Fibroblast of skin of left biceps (primary cell): Measurements from ENCODE around the gene ZSCAN12.
"Not testable (repeated sequence)": the region's sequence is repeated elsewhere in the genome, so short reads cannot be mapped to it uniquely, and the experiment has no call there.

Source experiments
- DNase-seq, 2 experiments: peaks; one replicate each; pipeline ENCODE4 v3.0.0-alpha.2; 2013; ENCODE audit warnings: low read depth in 2 of 2

Gene ZSCAN12

GRCh38 chr6:28393912-28394662 lies 5.5 kb downstream of the ZSCAN12 start:
- DNase-seq, result no peak

DNA sequence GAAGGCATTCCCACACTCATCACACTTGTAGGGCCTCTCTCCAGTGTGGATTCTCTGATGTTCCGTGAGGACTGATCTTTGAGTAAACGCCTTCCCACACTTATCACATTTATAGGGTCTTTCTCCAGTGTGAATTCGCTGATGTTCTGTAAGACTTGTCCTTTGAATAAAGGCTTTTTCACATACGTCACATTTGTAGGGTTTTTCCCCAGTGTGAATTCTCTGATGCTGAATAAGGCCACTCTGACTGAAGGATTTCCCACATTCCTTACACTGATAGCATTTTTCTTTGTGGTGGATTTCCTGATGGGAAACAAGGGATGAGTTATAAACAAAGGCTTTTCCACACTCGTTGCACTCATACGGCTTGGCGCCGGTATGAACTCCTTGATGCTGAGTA lies 8.9 kb downstream of the ZSCAN12 start:
- no peak for DNase-seq

DNA sequence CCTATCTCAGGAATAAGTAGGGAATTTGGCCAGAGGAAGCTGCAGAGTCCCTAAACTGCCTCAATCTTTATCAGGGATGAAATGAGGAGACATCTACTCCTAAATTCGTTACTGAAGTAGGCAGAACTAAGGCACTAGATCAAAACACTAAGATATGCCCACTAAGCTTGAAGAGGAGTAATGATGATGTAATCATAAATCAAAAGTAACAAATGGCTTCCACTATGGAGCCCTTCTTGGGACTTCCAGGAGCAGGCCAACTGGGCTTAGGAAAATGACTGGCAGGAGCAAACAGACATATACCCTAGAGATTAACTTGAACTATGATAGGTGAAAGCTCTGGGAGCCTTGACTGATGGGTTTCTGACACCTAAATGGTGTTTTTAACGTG lies 15.4 kb downstream of the ZSCAN12 start:
- DNase-seq, result no peak

- peak in 1 of 2 experiments; percentile 16 for DNase-seq
Observed at GRCh38 chr6:28383235-28384142, 16.1 kb downstream of the ZSCAN12 start.

- no peak for DNase-seq
Observed at GRCh38 chr6:28380381-28380780, 19.2 kb downstream of the ZSCAN12 start.

DNA sequence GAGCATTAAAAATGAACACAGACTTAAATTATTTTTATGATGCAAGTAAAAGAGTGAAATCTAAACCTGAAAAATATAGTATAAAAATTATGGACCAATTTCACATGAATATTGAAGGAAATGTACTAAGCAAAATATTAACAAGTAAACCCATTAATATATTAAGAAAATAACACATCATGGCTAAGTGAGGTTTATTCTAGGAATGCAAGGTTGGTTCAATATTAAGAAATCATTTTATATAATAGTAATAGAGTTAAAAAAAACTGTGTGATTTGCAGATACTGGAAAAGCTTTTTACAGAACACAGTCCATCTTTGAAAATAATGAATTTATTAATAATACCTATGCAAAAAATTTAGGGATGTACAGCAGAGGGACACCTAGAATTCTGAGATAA lies 20.9 kb downstream of the ZSCAN12 start:
- no peak for DNase-seq

GRCh38 chr6:28377879-28378278 lies 21.7 kb downstream of the ZSCAN12 start:
- no peak for DNase-seq

DNA sequence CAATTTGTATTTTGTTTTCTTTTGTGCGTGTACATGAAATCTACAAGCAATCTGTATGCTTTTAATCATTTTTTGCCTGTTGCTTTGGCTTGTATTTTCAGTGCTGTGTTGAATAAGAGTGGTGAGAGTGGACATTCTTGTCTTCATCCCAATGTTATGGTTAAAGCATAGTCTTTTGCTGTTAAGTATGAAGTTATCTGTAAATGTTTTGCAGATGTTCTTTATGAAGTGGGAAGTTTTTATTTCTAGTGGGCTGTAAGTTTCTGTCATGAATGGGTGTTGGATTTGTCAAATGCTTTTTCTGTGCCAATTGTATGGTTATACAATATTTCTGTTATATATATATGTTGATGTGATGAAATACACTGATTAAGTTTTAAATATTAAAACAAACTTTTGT lies 25.6 kb downstream of the ZSCAN12 start:
- DNase-seq, result no peak

DNA sequence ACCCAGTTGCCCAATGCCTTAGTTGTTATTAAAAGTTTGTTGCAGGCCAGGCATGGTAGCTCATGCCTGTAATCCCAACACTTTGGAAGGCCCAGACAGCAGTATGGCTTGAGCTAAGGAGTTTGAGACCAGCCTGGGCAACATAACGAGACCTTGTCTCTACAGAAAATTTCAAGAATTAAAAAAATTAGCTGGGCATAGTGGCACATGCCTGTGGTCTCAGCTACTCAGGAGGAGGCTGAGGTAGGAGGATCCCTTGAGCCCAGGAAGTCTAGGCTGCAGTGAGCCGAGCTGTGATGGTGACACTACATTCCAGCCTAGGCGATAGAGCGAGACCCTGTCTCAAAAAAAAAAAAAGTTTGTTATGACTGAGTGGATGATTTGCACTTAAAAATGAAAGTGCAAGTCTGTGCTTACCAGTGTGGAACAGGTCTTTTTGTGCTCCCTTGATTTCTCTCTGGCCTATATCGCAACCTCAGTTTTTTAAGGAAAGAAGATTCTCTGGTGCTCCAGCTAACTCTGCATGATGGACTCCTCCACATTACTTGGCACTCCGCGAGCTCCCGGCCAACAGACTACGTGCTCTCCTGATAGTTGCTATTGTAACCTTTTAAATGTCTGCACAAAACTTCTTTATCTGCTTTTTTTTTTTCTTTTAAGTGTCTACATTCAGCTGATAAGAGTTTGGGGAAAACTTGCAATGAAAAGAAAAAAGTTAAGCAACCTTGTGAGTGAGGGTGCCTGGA lies 27.7 kb downstream of the ZSCAN12 start:
- no peak for DNase-seq

- no peak for DNase-seq
Observed at GRCh38 chr6:28371280-28371679, 28.3 kb downstream of the ZSCAN12 start.

GRCh38 chr6:28370440-28370839 lies 29.1 kb downstream of the ZSCAN12 start:
- no peak for DNase-seq

- DNase-seq, result no peak
Observed at GRCh38 chr6:28369463-28369862, 30.1 kb downstream of the ZSCAN12 start.

GRCh38 chr6:28368522-28368921 lies 31.0 kb downstream of the ZSCAN12 start:
- DNase-seq, result no peak

- not testable (repeated sequence) for DNase-seq
Observed at GRCh38 chr6:28365590-28365989, 34.0 kb downstream of the ZSCAN12 start.

- no peak for DNase-seq
Observed at GRCh38 chr6:28360961-28361360, 38.6 kb downstream of the ZSCAN12 start.

GRCh38 chr6:28359562-28359961 lies 40.0 kb downstream of the ZSCAN12 start:
- not testable (repeated sequence) for DNase-seq

GRCh38 chr6:28357036-28357435 lies 42.5 kb downstream of the ZSCAN12 start:
- no peak for DNase-seq

DNA sequence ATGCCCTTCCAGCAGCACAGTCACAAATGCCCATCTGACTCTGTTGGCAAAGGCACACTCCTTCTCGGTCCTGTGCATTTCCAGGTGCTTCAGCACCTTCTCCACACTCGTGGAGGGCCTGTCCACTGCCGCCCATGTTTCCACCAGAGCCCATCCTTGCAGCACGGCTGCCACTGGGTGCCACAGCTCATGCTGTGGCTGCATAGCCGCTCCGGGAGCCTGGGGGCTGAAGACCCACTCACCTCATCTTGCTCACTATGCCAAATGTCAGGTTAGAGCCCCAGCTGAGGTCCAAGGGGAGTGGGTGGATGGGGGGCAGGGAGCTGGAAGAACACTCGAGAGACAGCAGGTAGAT lies 42.9 kb downstream of the ZSCAN12 start:
- no peak for DNase-seq

DNA sequence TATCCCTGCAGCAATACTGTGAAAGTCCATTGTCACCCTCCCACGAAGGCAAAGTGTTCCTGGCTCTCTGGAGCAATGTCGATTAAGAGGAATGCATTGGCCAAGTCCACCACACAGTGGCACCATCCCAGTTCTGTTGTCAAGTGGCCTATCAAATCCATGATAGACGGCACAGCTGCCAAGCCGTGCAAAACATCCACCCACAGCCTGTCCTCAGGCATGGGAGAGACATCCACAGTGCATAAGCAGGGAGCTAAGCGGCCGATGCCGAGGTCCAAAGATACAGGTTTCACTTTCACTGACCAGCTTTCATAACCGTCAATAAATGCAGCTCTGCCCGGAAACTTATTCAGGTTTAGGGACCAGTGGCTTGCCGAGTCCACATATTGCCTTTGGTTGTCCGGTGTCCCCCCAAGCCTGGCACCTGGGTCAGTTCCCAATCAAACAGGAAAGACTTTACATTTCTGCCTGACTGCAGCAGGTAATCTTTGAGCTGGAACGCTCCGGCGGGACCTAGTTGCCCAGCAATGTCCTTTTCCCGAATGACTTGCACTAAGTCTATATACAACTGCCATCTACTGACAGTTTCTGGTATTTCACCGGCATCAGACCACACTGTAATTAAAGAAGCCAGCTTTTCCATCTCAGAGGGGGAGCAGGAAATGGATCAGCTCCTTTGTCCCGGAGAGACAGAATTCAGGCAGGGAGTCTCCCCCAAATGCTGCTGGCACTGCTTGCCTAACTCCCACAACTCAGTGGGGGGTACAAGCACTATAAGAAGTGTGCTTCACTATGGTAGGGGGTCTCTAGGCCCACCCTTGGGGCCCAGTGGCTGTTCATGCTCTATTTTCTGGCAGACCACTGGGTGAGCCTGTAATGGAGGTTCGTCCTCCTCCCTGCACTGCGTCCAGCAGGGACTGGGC lies 43.5 kb downstream of the ZSCAN12 start:
- peak; percentile 55 to 58 for DNase-seq

GRCh38 chr6:28354688-28355554 lies 44.6 kb downstream of the ZSCAN12 start:
- no peak for DNase-seq
